Effector memory CD4-positive, alpha-beta T cell (primary cell): Measurements from ENCODE around the gene NSMF.
A peak's percentile ranks its signal among the peaks of the same experiment; 100 is the strongest.

Experiments
- DNase-seq, 3 donors: peaks; one replicate each; pipeline ENCODE4 v3.0.0-alpha.2; 2020
- H3K27ac ChIP-seq: 2 replicates; pipeline ENCODE4 v1.7.0; 2013; ENCODE audit warnings: mild to moderate bottlenecking, low read length, moderate library complexity; ENCODE audit not compliant: insufficient read depth, poor library complexity, severe bottlenecking
- H3K27me3 ChIP-seq: replicated peaks from 2 replicates; pipeline ENCODE4 v1.7.0; 2013; ENCODE audit warnings: mild to moderate bottlenecking, low read length; ENCODE audit not compliant: insufficient read depth, control insufficient read depth, poor library complexity, severe bottlenecking
- H3K36me3 ChIP-seq: 2 replicates; pipeline ENCODE4 v1.7.0; 2013; ENCODE audit warnings: mild to moderate bottlenecking, low read length, moderate library complexity; ENCODE audit not compliant: control insufficient read depth, insufficient read depth
- H3K4me1 ChIP-seq: 2 replicates; pipeline ENCODE4 v1.7.0; 2013; ENCODE audit warnings: low read length, mild to moderate bottlenecking; ENCODE audit not compliant: control insufficient read depth, insufficient read depth, poor library complexity, severe bottlenecking
- H3K4me3 ChIP-seq: 2 replicates; pipeline ENCODE4 v1.7.0; 2013; ENCODE audit warnings: low read length, low read depth, mild to moderate bottlenecking; ENCODE audit not compliant: insufficient read depth, poor library complexity, severe bottlenecking
- H3K9me3 ChIP-seq: 2 replicates; pipeline ENCODE4 v1.7.0; 2013; ENCODE audit warnings: mild to moderate bottlenecking, low read length, moderate library complexity; ENCODE audit not compliant: control insufficient read depth

NSMF gene

DNA sequence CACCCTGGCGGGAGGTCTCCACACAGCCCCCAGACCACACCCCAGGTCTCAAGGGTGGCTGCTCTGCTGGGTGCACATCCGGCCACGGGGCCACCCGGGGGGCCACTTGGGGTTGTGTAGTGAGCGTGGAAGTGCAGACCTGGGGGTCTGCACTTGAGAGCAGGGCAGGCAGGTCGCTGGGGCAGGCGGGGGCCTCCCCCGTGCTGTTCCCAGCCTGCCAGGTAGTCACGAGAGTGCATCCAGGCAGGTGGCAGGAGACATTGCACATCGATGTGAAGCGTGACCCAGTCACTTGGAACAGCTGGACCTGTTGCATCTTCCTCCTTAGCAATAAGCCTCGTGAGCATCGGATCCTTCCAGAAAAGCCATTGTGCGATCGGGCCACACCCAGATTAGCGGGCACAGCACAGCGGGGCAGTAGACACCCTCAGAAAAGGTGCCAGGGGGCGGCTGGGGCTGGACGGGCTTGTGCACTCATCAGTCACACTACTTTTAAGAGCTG lies 13.2 kb downstream of the NSMF start:
- H3K9me3 ChIP-seq = no peaks in the 10 kb centered on the region

DNA sequence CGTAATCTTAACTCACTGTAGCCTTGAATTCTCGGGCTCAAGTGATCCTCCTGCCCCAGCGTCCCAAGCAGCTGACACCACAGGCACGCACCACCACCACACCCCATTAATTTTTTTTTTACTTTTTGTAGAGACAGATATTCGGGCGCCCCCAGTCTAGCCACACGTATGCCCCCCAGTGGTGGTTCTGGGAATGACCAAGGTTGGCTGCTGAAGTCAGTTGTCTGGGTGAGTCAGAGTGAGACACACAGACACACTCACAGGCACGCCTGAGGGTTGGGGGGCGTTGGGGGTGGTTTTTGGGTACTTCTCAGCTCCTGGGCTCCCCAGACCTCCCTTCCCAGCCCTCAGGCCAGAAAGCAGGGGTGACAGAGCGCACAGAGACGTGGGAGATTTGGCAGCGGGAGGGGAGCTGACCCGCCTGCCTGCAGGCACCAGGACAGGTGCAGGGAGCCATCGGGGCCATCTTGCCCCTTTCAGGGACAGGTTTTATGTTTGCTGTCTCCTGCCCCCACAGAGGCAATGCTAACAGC lies 13.8 kb downstream of the NSMF start:
- H3K27ac ChIP-seq = no peak overlapping the region
- H3K36me3 ChIP-seq = no peaks in the 10 kb centered on the region
- peaks cover 14% of the 10 kb centered on the region for H3K4me1 ChIP-seq
- no peaks in the 10 kb centered on the region for H3K27me3 ChIP-seq
- DNase-seq = peak; percentile 71 to 75 (median 72)
- H3K9me3 ChIP-seq = no peaks in the 10 kb centered on the region
- H3K4me3 ChIP-seq = no peak overlapping the region

More for the DNA sequence above, 13.2 kb downstream of the NSMF start:
- DNase-seq = no peak
- Histone ChIP-seq H3K4me3 (no peak overlapping the region), H3K4me1 (peaks cover 19% of the 10 kb centered on the region), H3K36me3 (no peaks in the 10 kb centered on the region), H3K27me3 (no peaks in the 10 kb centered on the region), H3K27ac (no peak overlapping the region)

DNA sequence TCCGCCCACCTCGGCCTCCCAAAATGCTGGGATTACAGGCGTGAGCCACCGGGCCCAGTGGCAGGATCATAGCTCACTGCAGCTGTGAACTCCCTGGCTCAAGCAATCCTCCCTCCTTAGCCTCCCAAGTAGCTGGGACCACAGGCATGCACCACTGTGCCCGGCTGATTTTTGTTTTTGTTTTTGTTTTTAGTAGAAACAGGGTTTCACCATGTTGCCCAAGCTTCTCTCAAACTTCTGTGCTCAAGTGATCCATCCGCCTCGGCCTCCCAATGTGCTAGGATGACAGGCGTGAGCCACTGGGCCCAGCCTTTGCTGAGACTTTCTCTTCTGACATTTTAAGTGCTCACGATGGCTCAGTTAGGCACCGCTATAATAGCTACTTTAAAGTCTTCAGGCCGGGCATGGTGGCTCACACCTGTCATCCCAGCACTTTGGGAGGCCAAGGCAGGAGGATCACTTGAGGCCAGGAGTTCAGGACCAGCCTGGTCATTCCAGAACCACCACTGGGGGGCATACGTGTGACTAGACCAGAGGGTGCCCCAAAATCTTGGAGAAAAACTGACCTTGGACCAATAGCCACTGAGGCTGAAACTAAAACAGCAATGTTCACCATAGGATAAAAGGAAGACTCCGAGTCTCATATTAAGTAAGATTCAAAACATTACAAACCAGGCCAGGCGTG lies 14.9 kb downstream of the NSMF start:
- Histone ChIP-seq H3K4me3 (no peak overlapping the region), H3K27me3 (no peaks in the 10 kb centered on the region), H3K4me1 (peaks cover 9% of the 10 kb centered on the region), H3K9me3 (no peaks in the 10 kb centered on the region), H3K27ac (no peak overlapping the region), H3K36me3 (no peaks in the 10 kb centered on the region)
- DNase-seq = no peak

DNA sequence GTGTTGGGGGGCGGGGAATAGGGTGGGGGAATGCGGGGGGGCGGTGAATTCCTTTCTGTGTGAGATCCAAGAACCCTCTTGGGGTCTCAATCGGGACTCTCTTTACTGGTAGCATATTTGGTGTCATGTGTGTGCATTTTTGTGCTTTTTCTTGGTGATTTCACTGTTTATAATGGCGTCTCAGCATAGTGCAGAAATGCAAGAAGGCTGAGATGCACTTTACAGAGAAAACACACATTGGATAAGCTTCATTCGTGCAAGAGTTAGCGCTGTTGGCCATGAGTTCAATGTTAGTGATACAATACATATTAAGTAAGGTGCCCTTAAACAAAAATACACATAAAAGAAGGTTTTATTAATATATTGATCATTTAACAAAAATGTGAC lies 17.2 kb downstream of the NSMF start:
- no peak for DNase-seq
- Histone ChIP-seq H3K27me3 (no peaks in the 10 kb centered on the region), H3K27ac (no peak overlapping the region), H3K4me3 (no peak overlapping the region), H3K36me3 (no peaks in the 10 kb centered on the region), H3K4me1 (peaks cover 9% of the 10 kb centered on the region), H3K9me3 (no peaks in the 10 kb centered on the region)

DNA sequence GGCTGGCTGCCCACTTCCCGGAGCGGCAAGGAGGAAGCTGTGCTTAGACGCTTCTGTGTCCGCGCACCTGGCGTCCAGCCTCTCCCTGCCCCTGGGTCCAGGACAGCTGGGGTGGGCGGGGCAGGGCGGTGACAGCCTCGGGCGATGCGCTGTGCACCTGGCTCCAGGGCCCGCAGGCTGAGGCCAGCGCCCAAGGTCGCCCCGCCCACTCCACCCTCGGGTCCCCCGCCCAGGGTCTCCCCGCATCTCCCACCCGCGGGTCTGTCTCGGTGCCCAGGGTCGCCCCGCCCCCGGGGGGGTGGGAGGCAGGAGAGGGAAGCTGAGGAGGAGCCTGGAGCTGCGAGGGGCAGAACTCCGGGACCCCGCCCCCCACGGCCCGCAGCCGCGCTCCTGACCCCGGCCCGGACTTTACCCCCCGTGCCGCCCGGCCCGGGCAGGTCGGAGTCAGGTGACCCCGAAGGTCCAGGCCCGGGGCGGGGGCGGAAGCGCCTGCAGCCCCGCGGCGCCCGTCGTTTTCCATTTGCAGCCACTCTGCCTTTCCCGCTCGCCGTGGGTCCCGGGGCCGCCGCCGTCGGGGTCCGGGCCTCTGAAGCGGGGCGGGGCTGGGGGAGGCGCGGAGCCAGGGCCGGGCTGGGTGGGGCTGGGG lies 17.7 kb downstream of the NSMF start, which contains the start of gene ENTPD8:
Gene ENTPD8, minus strand, starts transcription at position 69 of the 646 bp plus-strand sequence. CDS start 3,072 bp downstream, outside the sequence.
- peak within 1 kb of the TSS; percentile 32 for H3K4me3 ChIP-seq
- no peaks in the 10 kb centered on the region for H3K36me3 ChIP-seq
- no peak within 1 kb of the TSS for H3K27ac ChIP-seq
- H3K4me1 ChIP-seq = peaks cover 9% of the 10 kb centered on the region
- H3K27me3 ChIP-seq = no peaks in the 10 kb centered on the region
- DNase-seq = no peak
- H3K9me3 ChIP-seq = no peaks in the 10 kb centered on the region

GRCh38 chr9:137439158-137439714 lies 19.9 kb downstream of the NSMF start:
- Histone ChIP-seq H3K27ac (no peak overlapping the region), H3K27me3 (no peaks in the 10 kb centered on the region), H3K4me3 (no peak overlapping the region), H3K9me3 (no peaks in the 10 kb centered on the region), H3K4me1 (peaks cover 4% of the 10 kb centered on the region), H3K36me3 (no peaks in the 10 kb centered on the region)
- no peak for DNase-seq

GRCh38 chr9:137438591-137439157 lies 20.5 kb downstream of the NSMF start:
- DNase-seq = no peak
- H3K27ac ChIP-seq = no peak overlapping the region
- H3K27me3 ChIP-seq = no peaks in the 10 kb centered on the region
- H3K9me3 ChIP-seq = no peaks in the 10 kb centered on the region
- H3K36me3 ChIP-seq = no peaks in the 10 kb centered on the region
- no peak overlapping the region for H3K4me3 ChIP-seq
- peaks cover 4% of the 10 kb centered on the region for H3K4me1 ChIP-seq

DNA sequence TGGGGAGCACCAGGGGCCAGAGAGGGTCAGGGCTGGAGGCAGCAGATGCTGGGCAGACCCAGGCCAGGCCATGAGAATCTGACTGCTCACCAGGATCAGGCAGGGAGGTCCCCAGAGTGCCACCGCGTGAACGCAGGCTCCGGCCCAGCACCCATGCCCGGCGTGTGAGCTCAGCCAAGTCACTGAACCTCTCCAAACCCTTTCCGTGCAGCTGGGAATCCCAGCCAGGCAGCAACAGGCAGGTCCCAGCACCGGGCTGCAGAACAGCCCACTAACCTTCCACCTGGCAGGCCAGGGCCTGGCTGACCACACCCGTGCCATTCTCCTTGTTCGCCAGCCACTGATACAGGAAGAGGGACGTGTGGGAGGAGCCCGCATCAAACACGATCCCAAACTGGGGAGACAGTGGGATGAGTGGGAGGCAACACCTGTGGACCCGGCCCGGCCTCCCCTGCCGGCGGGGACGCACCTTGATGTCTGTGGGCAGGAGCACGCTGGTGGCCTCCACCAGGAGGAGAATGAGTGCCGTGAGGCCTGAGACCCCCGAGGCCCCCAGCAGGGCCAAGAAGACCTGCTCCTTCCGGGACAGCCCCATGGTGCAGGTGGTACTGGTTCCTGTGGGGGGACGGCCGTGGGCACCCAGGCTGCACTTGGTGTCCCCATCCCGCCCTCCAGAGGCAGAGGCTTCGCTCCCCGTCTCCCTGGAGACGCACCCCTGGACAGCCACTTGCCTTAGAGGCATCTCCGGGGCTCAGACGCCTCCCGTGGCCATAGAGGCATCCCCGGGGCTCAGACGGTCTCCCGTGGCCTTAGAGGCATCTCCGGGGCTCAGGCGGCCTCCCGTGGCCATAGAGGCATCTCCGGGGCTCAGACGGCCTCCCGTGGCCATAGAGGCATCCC lies 21.2 kb downstream of the NSMF start:
- Histone ChIP-seq H3K27ac (no peak overlapping the region), H3K36me3 (no peaks in the 10 kb centered on the region), H3K9me3 (no peaks in the 10 kb centered on the region), H3K4me3 (no peak overlapping the region), H3K27me3 (no peaks in the 10 kb centered on the region), H3K4me1 (peaks cover 4% of the 10 kb centered on the region)
- DNase-seq = no peak
